ENCODE measurements around the gene ADAT3.

ADAT3 gene

GRCh38 chr19:1866693-1867348 lies 38.4 kb upstream of the ADAT3 start:
- TF ChIP-seq USF1 (IDR thresholded peaks at IDR 0.05) = no peak
- no peak for TF ChIP-seq TCF12 (IDR thresholded peaks at IDR 0.05; ENCODE audit: low read depth)
- TF ChIP-seq TAF1 (IDR thresholded peaks at IDR 0.05; ENCODE audit: low read depth) = no peak
- TF ChIP-seq NFIC (IDR thresholded peaks at IDR 0.05) = no peak
- no peak for TF ChIP-seq EP300 (IDR thresholded peaks at IDR 0.05; ENCODE audit: borderline replicate concordance)
- TF ChIP-seq ZBTB7A (IDR thresholded peaks at IDR 0.05; ENCODE audit: low read depth) = no peak
- no peak for TF ChIP-seq RAD21 (IDR thresholded peaks at IDR 0.05; ENCODE audit: low read depth)
- TF ChIP-seq TEAD4 (IDR thresholded peaks at IDR 0.05) = no peak
- TF ChIP-seq FOXM1 (IDR thresholded peaks at IDR 0.05; ENCODE audit: borderline replicate concordance, low read depth) = no peak

DNA sequence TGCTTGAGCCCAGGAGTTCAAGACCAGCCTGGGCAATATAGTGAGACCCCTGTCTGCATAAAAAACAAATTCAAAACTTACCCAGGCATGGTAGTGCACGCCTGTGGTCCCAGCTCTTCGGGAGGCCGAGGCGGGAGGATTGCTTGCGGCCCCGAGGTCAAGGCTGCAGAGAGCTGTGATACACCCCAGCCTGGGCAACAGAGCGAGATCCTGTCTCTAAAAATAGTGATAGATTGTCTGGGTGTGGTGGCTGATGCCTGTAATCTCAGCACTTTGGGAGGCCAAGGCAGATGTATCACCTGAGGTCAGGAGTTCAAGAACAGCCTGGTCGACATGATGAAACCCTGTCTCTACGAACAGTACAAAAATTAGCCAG lies 37.9 kb upstream of the ADAT3 start:
- TF ChIP-seq EGR1 (IDR thresholded peaks at IDR 0.05) (no peak), RAD21 (IDR thresholded peaks at IDR 0.05; ENCODE audit: low read depth) (no peak), EP300 (IDR thresholded peaks at IDR 0.05; ENCODE audit: borderline replicate concordance) (no peak), CREB1 (IDR thresholded peaks at IDR 0.05; ENCODE audit: low read depth) (no peak), ZBTB7A (IDR thresholded peaks at IDR 0.05; ENCODE audit: low read depth) (no peak), FOXM1 (IDR thresholded peaks at IDR 0.05; ENCODE audit: borderline replicate concordance, low read depth) (no peak), TEAD4 (IDR thresholded peaks at IDR 0.05) (no peak), NFIC (IDR thresholded peaks at IDR 0.05) (no peak), USF1 (IDR thresholded peaks at IDR 0.05) (no peak)
- TF ChIP-seq, protein P1, sequence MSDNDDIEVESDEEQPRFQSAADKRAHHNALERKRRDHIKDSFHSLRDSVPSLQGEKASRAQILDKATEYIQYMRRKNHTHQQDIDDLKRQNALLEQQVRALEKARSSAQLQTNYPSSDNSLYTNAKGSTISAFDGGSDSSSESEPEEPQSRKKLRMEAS (IDR thresholded peaks at IDR 0.05) = no peak

DNA sequence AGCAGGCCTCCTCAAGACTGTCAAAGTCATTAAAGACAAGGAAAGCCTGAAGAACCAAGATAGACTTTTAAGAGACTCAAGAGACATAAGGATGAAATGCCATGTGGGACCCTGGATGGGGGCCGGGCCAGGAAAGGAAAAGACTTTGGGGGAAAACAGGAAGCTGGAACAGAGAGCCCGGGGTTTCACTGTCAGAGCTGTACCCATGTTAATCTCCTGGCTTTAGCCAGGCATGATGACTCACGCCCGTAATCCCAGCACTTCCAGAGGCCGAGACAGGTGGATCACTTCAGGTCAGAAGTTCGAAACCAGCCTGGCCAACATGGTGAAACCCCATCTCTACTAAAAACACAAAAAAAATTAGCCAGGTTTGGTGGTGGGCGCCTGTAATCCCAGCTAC lies 36.2 kb upstream of the ADAT3 start:
- TF ChIP-seq, protein P1 (IDR thresholded peaks at IDR 0.05) = no peak
- TF ChIP-seq CREB1 (IDR thresholded peaks at IDR 0.05; ENCODE audit: low read depth) = no peak
- TF ChIP-seq EGR1 (IDR thresholded peaks at IDR 0.05) = no peak
- no peak for TF ChIP-seq ZBTB7A (IDR thresholded peaks at IDR 0.05; ENCODE audit: low read depth)
- no peak for TF ChIP-seq CEBPB (IDR thresholded peaks at IDR 0.05)
- TF ChIP-seq TEAD4 (IDR thresholded peaks at IDR 0.05) = no peak
- TF ChIP-seq YY1 (IDR thresholded peaks at IDR 0.05; ENCODE audit: low read depth) = no peak
- TF ChIP-seq FOXM1 (IDR thresholded peaks at IDR 0.05; ENCODE audit: borderline replicate concordance, low read depth) = no peak
- TF ChIP-seq RAD21 (IDR thresholded peaks at IDR 0.05; ENCODE audit: low read depth) = no peak
- TF ChIP-seq EP300 (IDR thresholded peaks at IDR 0.05; ENCODE audit: borderline replicate concordance) = no peak
- no peak for TF ChIP-seq TCF12 (IDR thresholded peaks at IDR 0.05; ENCODE audit: low read depth)
- no peak for TF ChIP-seq NFIC (IDR thresholded peaks at IDR 0.05)
- no peak for TF ChIP-seq REST (IDR thresholded peaks at IDR 0.05; ENCODE audit: low read depth)
- no peak for TF ChIP-seq USF1 (IDR thresholded peaks at IDR 0.05)
- no peak for TF ChIP-seq TAF1 (IDR thresholded peaks at IDR 0.05; ENCODE audit: low read depth)

GRCh38 chr19:1871140-1871597 lies 34.0 kb upstream of the ADAT3 start:
- TF ChIP-seq, protein P1 (IDR thresholded peaks at IDR 0.05) = no peak
- no peak for TF ChIP-seq TCF12 (IDR thresholded peaks at IDR 0.05; ENCODE audit: low read depth)
- TF ChIP-seq CREB1 (IDR thresholded peaks at IDR 0.05; ENCODE audit: low read depth) = no peak
- no peak for TF ChIP-seq YY1 (IDR thresholded peaks at IDR 0.05; ENCODE audit: low read depth)
- no peak for TF ChIP-seq NFIC (IDR thresholded peaks at IDR 0.05)
- TF ChIP-seq RAD21 (IDR thresholded peaks at IDR 0.05; ENCODE audit: low read depth) = no peak
- TF ChIP-seq TAF1 (IDR thresholded peaks at IDR 0.05; ENCODE audit: low read depth) = no peak

- no peak for TF ChIP-seq ZBTB7A (IDR thresholded peaks at IDR 0.05; ENCODE audit: low read depth)
- no peak for TF ChIP-seq REST (IDR thresholded peaks at IDR 0.05; ENCODE audit: low read depth)
- TF ChIP-seq RAD21 (IDR thresholded peaks at IDR 0.05; ENCODE audit: low read depth) = no peak
- no peak for TF ChIP-seq NFIC (IDR thresholded peaks at IDR 0.05)
- TF ChIP-seq TEAD4 (IDR thresholded peaks at IDR 0.05) = no peak
- no peak for TF ChIP-seq USF1 (IDR thresholded peaks at IDR 0.05)
- TF ChIP-seq CEBPB (IDR thresholded peaks at IDR 0.05) = no peak
- TF ChIP-seq EGR1 (IDR thresholded peaks at IDR 0.05) = no peak
- no peak for TF ChIP-seq TAF1 (IDR thresholded peaks at IDR 0.05; ENCODE audit: low read depth)
- no peak for TF ChIP-seq EP300 (IDR thresholded peaks at IDR 0.05; ENCODE audit: borderline replicate concordance)
- TF ChIP-seq, protein P1 (IDR thresholded peaks at IDR 0.05) = no peak
- no peak for TF ChIP-seq TCF12 (IDR thresholded peaks at IDR 0.05; ENCODE audit: low read depth)
- no peak for TF ChIP-seq YY1 (IDR thresholded peaks at IDR 0.05; ENCODE audit: low read depth)
- no peak for TF ChIP-seq FOXM1 (IDR thresholded peaks at IDR 0.05; ENCODE audit: borderline replicate concordance, low read depth)
- TF ChIP-seq CREB1 (IDR thresholded peaks at IDR 0.05; ENCODE audit: low read depth) = no peak
Measured at GRCh38 chr19:1871630-1872029, 33.6 kb upstream of the ADAT3 start.
